Measurements from ENCODE around the gene SETDB1. TPM values are rescaled to one million over a fixed set of nuclear protein-coding genes. Genes with fewer than 3 reads are reported as not detected.

SETDB1 gene
- total and polyA plus RNA-seq, 10 donors: 16.9 to 82.4 (median 53.6) TPM

- intact Hi-C loops (cut with DNase I; ENCODE audit: low total_unique reads): no loop called here
- H3K4me1 ChIP-seq: peaks cover 14 to 67% (median 51%) of the 10 kb centered on the region in 6 donors
These were observed 86.7 kb downstream of the SETDB1 start for GRCh38 chr1:151012684-151013471.

DNA sequence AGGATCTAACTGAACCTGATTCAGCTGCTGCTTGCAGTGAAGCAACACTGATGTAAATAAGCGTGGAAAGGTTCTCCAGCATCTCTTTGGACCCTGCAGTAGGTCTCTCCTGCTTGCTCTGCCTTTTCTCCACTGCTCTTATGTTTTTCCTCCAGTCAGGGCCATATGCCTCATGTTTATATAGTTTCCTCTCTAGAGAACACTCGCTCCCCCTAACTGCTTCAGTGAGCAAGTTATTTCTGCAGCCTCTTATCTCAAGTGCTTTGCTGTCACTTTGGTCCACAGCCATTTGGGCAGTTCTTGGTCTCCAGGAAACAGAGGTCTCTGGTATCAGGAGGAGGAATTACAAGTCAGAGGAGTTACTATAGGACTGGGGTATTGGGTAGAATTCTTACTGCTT, 87.4 kb downstream of the SETDB1 start:
- peak overlapping the region in 6 of 8 donors; percentile 51 to 79 (median 60) for H3K27ac ChIP-seq
- H3K27me3 ChIP-seq (replicated peaks in 1 of 7): no peaks in the 10 kb centered on the region
- TF ChIP-seq POLR2AphosphoS5 (IDR thresholded peaks at IDR 0.05) (peak in 1 of 3 donors; percentile 22), POLR2A (IDR thresholded peaks at IDR 0.05) (no peak)
- intact Hi-C loops (cut with DNase I; ENCODE audit: low total_unique reads): no loop called here
- DNase-seq: no peak
- peaks cover 0 to 31% (median 9%) of the 10 kb centered on the region in 6 donors for H3K36me3 ChIP-seq
- no peaks in the 10 kb centered on the region for H3K9me3 ChIP-seq
- no peak overlapping the region for H3K4me3 ChIP-seq
- 46 to 65% (median 58%) methylated on average over 2 of the region's 2 CpGs for WGBS, 5 donors
- H3K4me1 ChIP-seq: peaks cover 13 to 60% (median 49%) of the 10 kb centered on the region in 6 donors

More at GRCh38 chr1:151012684-151013471, 86.7 kb downstream of the SETDB1 start:
- H3K36me3 ChIP-seq: peaks cover 0 to 24% (median 4%) of the 10 kb centered on the region in 6 donors
- DNase-seq: no peak
- TF ChIP-seq POLR2AphosphoS5 (IDR thresholded peaks at IDR 0.05): peak in 1 of 3 donors; percentile 13
- TF ChIP-seq CTCF (IDR thresholded peaks at IDR 0.05 in 8 of 11, conservative IDR thresholded peaks at IDR 0.05 in 3 of 11): no peak
- no peak for TF ChIP-seq POLR2A (IDR thresholded peaks at IDR 0.05)
- H3K27ac ChIP-seq: peak overlapping the region in 6 of 8 donors; percentile 51 to 79 (median 60)
- no peaks in the 10 kb centered on the region for H3K9me3 ChIP-seq
- WGBS, 5 donors: 88 to 97% (median 93%) methylated on average over 14 of the region's 14 CpGs
- no peaks in the 10 kb centered on the region for H3K27me3 ChIP-seq (replicated peaks in 1 of 7)
- H3K4me3 ChIP-seq: no peak overlapping the region

Other genes starting within 250 kb of the SETDB1 start
- 10 to 100 TPM; 21.9 to 31.0 (median 27.1) TPM for gene GOLPH3L, start 229.2 kb upstream of the SETDB1 start, total RNA-seq
- gene GOLPH3L, start 229.2 kb upstream of the SETDB1 start, polyA plus RNA-seq: 10 to 100 TPM in 1 of 3 donors, 1 to 10 TPM in 2; 9.0 to 12.2 (median 9.3) TPM
- gene HORMAD1, start 205.5 kb upstream of the SETDB1 start, total RNA-seq: 10 to 100 TPM in 1 of 7 donors, 1 to 10 TPM in 6; 3.0 to 14.1 (median 4.7) TPM
- gene HORMAD1, start 205.5 kb upstream of the SETDB1 start, polyA plus RNA-seq: 1 to 10 TPM in 1 of 3 donors, under 1 TPM in 2; 0.41 to 1.8 (median 0.70) TPM
- 100 to 1,000 TPM; 495 to 685 (median 618) TPM for gene CTSS, start 160.6 kb upstream of the SETDB1 start, total RNA-seq
- gene CTSS, start 160.6 kb upstream of the SETDB1 start, polyA plus RNA-seq: 100 to 1,000 TPM; 117 to 181 (median 137) TPM
- 10 to 100 TPM; 11.5 to 23.6 (median 20.6) TPM for gene CTSK, start 118.1 kb upstream of the SETDB1 start, total RNA-seq
- 10 to 100 TPM; 28.5 to 68.2 (median 49.2) TPM for gene CTSK, start 118.1 kb upstream of the SETDB1 start, polyA plus RNA-seq
- gene ARNT, start 49.8 kb upstream of the SETDB1 start, total RNA-seq: 10 to 100 TPM; 43.6 to 72.8 (median 53.7) TPM
- 10 to 100 TPM in 2 of 3 donors, 1 to 10 TPM in 1; 8.3 to 13.7 (median 10.5) TPM for gene ARNT, start 49.8 kb upstream of the SETDB1 start, polyA plus RNA-seq
- gene CTXND2, start 39.2 kb upstream of the SETDB1 start, total RNA-seq: not detected
- not detected for gene CTXND2, start 39.2 kb upstream of the SETDB1 start, polyA plus RNA-seq
- 100 to 1,000 TPM in 3 of 7 donors, 10 to 100 TPM in 4; 71.8 to 128 (median 98.1) TPM for gene CERS2, start 48.5 kb downstream of the SETDB1 start, total RNA-seq
- 10 to 100 TPM; 63.4 to 69.9 (median 65.1) TPM for gene CERS2, start 48.5 kb downstream of the SETDB1 start, polyA plus RNA-seq
- gene ANXA9, start 55.9 kb downstream of the SETDB1 start, total RNA-seq: under 1 TPM in 5 of 7 donors, not detected in 2; 0.13 to 0.92 (median 0.51) TPM
- under 1 TPM; 0.12 to 0.32 (median 0.22) TPM for gene ANXA9, start 55.9 kb downstream of the SETDB1 start, polyA plus RNA-seq
- gene MINDY1, start 80.5 kb downstream of the SETDB1 start, total RNA-seq: 10 to 100 TPM; 23.8 to 51.1 (median 31.4) TPM
- 10 to 100 TPM in 1 of 3 donors, 1 to 10 TPM in 2; 3.3 to 10.4 (median 3.9) TPM for gene MINDY1, start 80.5 kb downstream of the SETDB1 start, polyA plus RNA-seq
- gene PRUNE1, start 82.1 kb downstream of the SETDB1 start, total RNA-seq: 10 to 100 TPM; 15.7 to 22.6 (median 17.7) TPM
- 10 to 100 TPM in 1 of 3 donors, 1 to 10 TPM in 2; 9.2 to 12.8 (median 9.9) TPM for gene PRUNE1, start 82.1 kb downstream of the SETDB1 start, polyA plus RNA-seq
- 1 to 10 TPM in 3 of 7 donors, under 1 TPM in 4; 0.33 to 1.4 (median 0.77) TPM for gene BNIPL, start 110.2 kb downstream of the SETDB1 start, total RNA-seq
- gene BNIPL, start 110.2 kb downstream of the SETDB1 start, polyA plus RNA-seq: under 1 TPM; 0.50 to 0.85 (median 0.61) TPM
- gene C1orf56, start 121.4 kb downstream of the SETDB1 start, total RNA-seq: 1 to 10 TPM; 1.8 to 5.5 (median 3.4) TPM
- gene C1orf56, start 121.4 kb downstream of the SETDB1 start, polyA plus RNA-seq: 1 to 10 TPM; 1.4 to 2.8 (median 2.6) TPM
- 100 to 1,000 TPM; 158 to 245 (median 208) TPM for gene CDC42SE1, start 133.3 kb downstream of the SETDB1 start, total RNA-seq
- 10 to 100 TPM; 57.0 to 75.4 (median 72.6) TPM for gene CDC42SE1, start 133.3 kb downstream of the SETDB1 start, polyA plus RNA-seq
- 1 to 10 TPM in 4 of 7 donors, under 1 TPM in 3; 0.50 to 2.6 (median 1.1) TPM for gene MLLT11, start 134.0 kb downstream of the SETDB1 start, total RNA-seq
- under 1 TPM; 0.52 to 0.91 (median 0.61) TPM for gene MLLT11, start 134.0 kb downstream of the SETDB1 start, polyA plus RNA-seq
- 10 to 100 TPM; 12.3 to 22.8 (median 17.5) TPM for gene GABPB2, start 144.4 kb downstream of the SETDB1 start, total RNA-seq
- gene GABPB2, start 144.4 kb downstream of the SETDB1 start, polyA plus RNA-seq: 1 to 10 TPM; 3.0 to 7.1 (median 3.9) TPM
- gene SEMA6C, start 220.3 kb downstream of the SETDB1 start, total RNA-seq: 1 to 10 TPM; 2.0 to 9.4 (median 4.1) TPM
- 1 to 10 TPM; 3.2 to 5.8 (median 4.4) TPM for gene SEMA6C, start 220.3 kb downstream of the SETDB1 start, polyA plus RNA-seq
- gene TNFAIP8L2, start 230.3 kb downstream of the SETDB1 start, total RNA-seq: 10 to 100 TPM; 26.3 to 48.0 (median 35.3) TPM
- 10 to 100 TPM; 58.8 to 63.4 (median 61.9) TPM for gene TNFAIP8L2, start 230.3 kb downstream of the SETDB1 start, polyA plus RNA-seq
- gene LYSMD1, start 239.5 kb downstream of the SETDB1 start, total RNA-seq: 10 to 100 TPM in 1 of 7 donors, 1 to 10 TPM in 6; 3.7 to 10.0 (median 4.6) TPM
- 1 to 10 TPM; 2.5 to 4.8 (median 2.8) TPM for gene LYSMD1, start 239.5 kb downstream of the SETDB1 start, polyA plus RNA-seq
- gene SCNM1, start 239.8 kb downstream of the SETDB1 start, total RNA-seq: 10 to 100 TPM; 36.2 to 63.5 (median 41.5) TPM
- 10 to 100 TPM; 64.9 to 96.2 (median 74.6) TPM for gene SCNM1, start 239.8 kb downstream of the SETDB1 start, polyA plus RNA-seq
- 1 to 10 TPM in 1 of 7 donors, under 1 TPM in 3, not detected in 3; 0.60 to 2.0 (median 0.86) TPM for gene TMOD4, start 249.6 kb downstream of the SETDB1 start, total RNA-seq
- gene TMOD4, start 249.6 kb downstream of the SETDB1 start, polyA plus RNA-seq: under 1 TPM; 0.44 to 0.99 (median 0.76) TPM